Stimulated activated memory B cell treated with anti-CD40 and anti-IgM and Interleukin-4, amounts not matched to agents 10 μg/mL and 1 μg/mL and 100 μg/mL, for 72 hours (primary cell): ENCODE data around the gene MRPS35.
A peak's percentile ranks its signal among the peaks of the same experiment; 100 is the strongest.

ENCODE experiments used
- ATAC-seq: fragments of 150-1000 bp; cut with Tn5 transposase; 2 replicates; pipeline ENCODE4 v1.10.0; 2021
- H3K27ac Mint-ChIP-seq: one replicate; pipeline ENCODE4 v1.8.0; 2022; ENCODE audit warnings: mild to moderate bottlenecking, mixed read lengths
- H3K27me3 Mint-ChIP-seq: one replicate; pipeline ENCODE4 v1.8.0; 2022; ENCODE audit warnings: mixed read lengths
- H3K36me3 Mint-ChIP-seq: one replicate; pipeline ENCODE4 v1.8.0; 2022; ENCODE audit warnings: mixed read lengths
- H3K4me1 Mint-ChIP-seq: one replicate; pipeline ENCODE4 v1.8.0; 2022; ENCODE audit warnings: mixed read lengths
- H3K4me3 Mint-ChIP-seq: one replicate; pipeline ENCODE4 v1.8.0; 2022; ENCODE audit warnings: mild to moderate bottlenecking, moderate library complexity, mixed read lengths
- H3K9me3 Mint-ChIP-seq: one replicate; pipeline ENCODE4 v1.8.0; 2022; ENCODE audit warnings: mixed read lengths

Gene MRPS35

DNA sequence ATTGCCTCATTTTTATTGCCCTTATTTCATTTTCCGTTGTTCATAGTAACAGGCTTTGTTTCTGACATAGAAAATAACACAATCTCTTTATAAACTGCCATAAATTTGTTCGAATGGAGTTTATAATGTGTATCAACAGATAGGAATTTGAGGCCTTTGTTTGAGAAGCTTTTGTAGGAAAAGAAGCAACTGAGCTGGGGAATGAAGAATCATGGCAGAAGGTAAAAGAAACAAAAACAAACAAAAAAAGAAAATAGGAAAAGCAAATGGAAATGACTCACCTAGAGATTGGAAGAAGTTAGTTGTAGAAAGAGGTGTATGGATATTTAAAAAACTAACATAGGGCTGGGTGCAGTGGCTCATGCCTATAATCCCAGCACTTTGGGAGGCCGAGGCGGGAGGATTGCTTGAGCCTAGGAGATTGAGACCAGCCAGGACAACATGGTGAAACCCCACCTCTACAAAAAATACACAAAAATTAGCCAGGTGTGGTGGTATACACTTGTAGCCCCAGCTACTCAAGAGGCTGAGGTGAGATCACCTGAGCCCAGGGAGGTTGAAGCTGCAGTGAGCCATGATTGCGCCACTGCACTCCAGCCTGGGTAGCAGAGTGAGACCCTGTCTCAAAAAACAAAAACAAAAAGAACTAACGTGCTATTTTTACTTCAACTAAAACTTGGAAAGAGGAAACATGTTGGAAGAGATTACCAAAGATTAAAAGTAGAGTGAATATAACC, 14.9 kb upstream of the MRPS35 start:
- Mint-ChIP-seq H3K4me1 (no peaks in the 10 kb centered on the region), H3K36me3 (no peaks in the 10 kb centered on the region), H3K4me3 (no peak overlapping the region), H3K9me3 (no peaks in the 10 kb centered on the region), H3K27me3 (peaks cover 20% of the 10 kb centered on the region), H3K27ac (no peak overlapping the region)
- no peak for ATAC-seq

- Mint-ChIP-seq H3K4me3 (no peak within 1 kb of the TSS), H3K27me3 (peaks cover 26% of the 10 kb centered on the region), H3K9me3 (no peaks in the 10 kb centered on the region), H3K4me1 (no peaks in the 10 kb centered on the region), H3K27ac (no peak within 1 kb of the TSS), H3K36me3 (no peaks in the 10 kb centered on the region)
- ATAC-seq = no peak
These were observed 14.4 kb upstream of the MRPS35 start, which contains the start of gene REP15 for GRCh38 chr12:27696293-27696652. REP15 (plus strand) TSS chr12:27696447; CDS start chr12:27696563, 116 bp downstream.

- H3K27ac Mint-ChIP-seq = no peak overlapping the region
- no peaks in the 10 kb centered on the region for H3K9me3 Mint-ChIP-seq
- no peaks in the 10 kb centered on the region for H3K4me1 Mint-ChIP-seq
- H3K27me3 Mint-ChIP-seq = peaks cover 32% of the 10 kb centered on the region
- H3K4me3 Mint-ChIP-seq = no peak overlapping the region
- no peaks in the 10 kb centered on the region for H3K36me3 Mint-ChIP-seq
- ATAC-seq = no peak
These were observed 13.6 kb upstream of the MRPS35 start for GRCh38 chr12:27696864-27697564.

- H3K27me3 Mint-ChIP-seq = peaks cover 22% of the 10 kb centered on the region
- no peaks in the 10 kb centered on the region for H3K9me3 Mint-ChIP-seq
- no peak overlapping the region for H3K4me3 Mint-ChIP-seq
- H3K4me1 Mint-ChIP-seq = no peaks in the 10 kb centered on the region
- H3K36me3 Mint-ChIP-seq = no peaks in the 10 kb centered on the region
- ATAC-seq = peak; percentile 85
- no peak overlapping the region for H3K27ac Mint-ChIP-seq
These were observed 6.7 kb upstream of the MRPS35 start for GRCh38 chr12:27703720-27704452.

GRCh38 chr12:27705263-27705662, 5.4 kb upstream of the MRPS35 start:
- Mint-ChIP-seq H3K36me3 (no peaks in the 10 kb centered on the region), H3K9me3 (no peaks in the 10 kb centered on the region), H3K27me3 (peaks cover 13% of the 10 kb centered on the region), H3K4me1 (no peaks in the 10 kb centered on the region), H3K27ac (no peak overlapping the region), H3K4me3 (no peak overlapping the region)
- ATAC-seq = no peak

DNA sequence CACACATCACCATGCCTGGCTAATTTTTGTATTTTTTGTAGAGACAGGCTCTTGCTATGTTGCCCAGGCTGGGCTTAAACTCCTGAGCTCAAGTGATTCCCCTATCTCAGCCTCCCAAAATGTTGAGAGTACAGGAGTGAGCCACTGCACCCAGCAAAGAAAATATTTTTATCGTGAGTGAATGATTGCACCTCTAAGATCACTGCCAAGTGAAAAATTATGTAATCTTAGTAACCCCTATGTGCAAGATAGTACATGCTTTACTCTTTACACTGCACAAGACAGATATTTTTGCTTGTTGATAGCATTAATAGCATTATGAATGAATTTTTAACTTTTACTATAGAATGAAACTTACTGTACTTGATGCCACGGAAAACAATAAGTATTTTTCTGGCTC, 3.4 kb upstream of the MRPS35 start:
- H3K4me3 Mint-ChIP-seq = no peak overlapping the region
- H3K36me3 Mint-ChIP-seq = no peaks in the 10 kb centered on the region
- H3K27me3 Mint-ChIP-seq = no peaks in the 10 kb centered on the region
- H3K27ac Mint-ChIP-seq = no peak overlapping the region
- no peak for ATAC-seq
- H3K9me3 Mint-ChIP-seq = no peaks in the 10 kb centered on the region
- peaks cover 8% of the 10 kb centered on the region for H3K4me1 Mint-ChIP-seq

DNA sequence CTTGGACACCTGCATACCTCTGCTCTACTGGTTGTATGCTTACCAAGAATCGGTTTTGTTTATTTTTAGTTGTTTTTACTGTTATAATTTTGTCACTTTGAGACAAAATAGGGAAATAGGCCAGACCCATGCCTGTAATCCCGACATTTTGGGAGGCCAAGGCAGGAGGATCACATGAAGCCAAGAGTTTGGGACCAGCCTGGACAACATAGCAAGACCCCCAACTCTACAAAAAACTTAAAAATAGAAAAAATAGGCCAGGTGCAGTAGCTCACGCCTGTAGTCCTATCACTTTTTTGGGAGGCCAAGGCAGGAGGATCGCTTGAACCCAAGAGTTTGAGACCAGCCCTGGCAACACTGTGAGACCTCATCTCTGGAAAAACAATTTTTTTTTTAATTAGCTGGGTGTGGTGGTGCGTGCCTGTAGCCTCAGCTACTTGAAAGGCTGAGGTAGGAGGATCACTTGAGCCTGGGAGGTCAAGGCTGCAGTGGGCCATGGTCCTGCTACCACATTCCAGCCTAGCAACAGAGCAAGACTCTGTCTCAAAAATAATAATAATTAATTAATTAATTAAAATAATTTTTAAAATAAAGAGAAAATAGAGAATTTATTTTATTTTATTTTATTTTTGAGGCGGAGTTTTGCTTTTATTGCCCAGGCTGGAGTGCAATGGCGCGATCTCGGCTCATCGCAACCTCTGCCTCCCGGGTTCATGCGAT, 1.3 kb upstream of the MRPS35 start:
- Mint-ChIP-seq H3K9me3 (no peaks in the 10 kb centered on the region), H3K27me3 (no peaks in the 10 kb centered on the region), H3K27ac (peak overlapping the region; percentile 94), H3K4me3 (peak overlapping the region; percentile 93), H3K4me1 (peaks cover 24% of the 10 kb centered on the region), H3K36me3 (no peaks in the 10 kb centered on the region)
- ATAC-seq = no peak

DNA sequence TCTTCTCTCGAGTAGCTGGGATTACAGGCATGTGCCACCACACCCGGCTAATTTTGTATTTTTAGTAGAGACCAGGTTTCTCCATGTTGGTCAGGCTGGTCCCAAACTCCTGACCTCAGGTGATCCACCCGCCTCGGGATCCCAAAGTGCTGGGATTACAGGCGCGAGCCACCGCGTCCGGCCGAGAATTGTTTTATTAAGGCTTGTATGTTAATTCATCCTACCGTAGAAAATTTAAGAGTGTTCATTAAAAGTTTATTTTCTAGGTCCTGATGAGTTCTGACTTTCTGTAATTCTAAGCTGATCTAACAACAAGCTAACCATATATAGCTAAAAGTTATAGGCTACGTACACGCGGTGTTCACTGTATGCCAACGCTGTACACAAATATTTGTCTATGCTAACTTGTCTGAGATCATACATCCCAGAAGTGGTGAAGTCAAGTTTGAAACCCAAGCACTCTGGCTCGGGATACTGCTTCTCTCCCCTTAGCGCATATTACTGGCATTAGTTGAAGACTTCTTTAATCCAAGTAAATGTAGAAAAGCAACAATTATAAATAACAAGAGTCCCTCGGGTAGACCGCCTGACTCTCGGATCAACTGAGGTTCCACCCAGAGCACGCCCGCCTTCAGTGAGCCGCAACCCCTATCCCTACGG, 570 bp upstream of the MRPS35 start:
- ATAC-seq = peak; percentile 56
- Mint-ChIP-seq H3K4me1 (peaks cover 24% of the 10 kb centered on the region), H3K27me3 (no peaks in the 10 kb centered on the region), H3K27ac (peak overlapping the region; percentile 94), H3K4me3 (peak overlapping the region; percentile 93), H3K9me3 (no peaks in the 10 kb centered on the region), H3K36me3 (no peaks in the 10 kb centered on the region)

DNA sequence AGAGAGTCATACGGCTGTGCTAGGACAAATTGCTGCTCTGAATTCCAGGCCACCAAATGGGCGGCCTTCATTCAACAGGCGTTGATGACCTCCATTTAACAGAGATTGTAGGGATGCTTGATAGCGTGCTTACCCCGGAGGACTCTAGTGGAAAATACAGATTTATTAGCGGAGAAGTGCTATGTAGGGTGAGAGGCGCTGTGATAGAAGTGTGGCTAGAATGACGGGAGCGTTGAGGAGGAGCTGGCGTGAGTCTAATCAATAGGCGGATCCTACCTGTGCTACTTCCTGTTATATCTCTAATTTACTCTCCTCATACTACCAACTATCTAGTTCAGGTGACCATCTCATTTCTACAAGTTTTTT, 668 bp downstream of the MRPS35 start:
- ATAC-seq = no peak
- H3K27me3 Mint-ChIP-seq = no peaks in the 10 kb centered on the region
- peak overlapping the region; percentile 94 for H3K27ac Mint-ChIP-seq
- H3K9me3 Mint-ChIP-seq = no peaks in the 10 kb centered on the region
- no peaks in the 10 kb centered on the region for H3K36me3 Mint-ChIP-seq
- H3K4me1 Mint-ChIP-seq = peaks cover 24% of the 10 kb centered on the region
- peak overlapping the region; percentile 93 for H3K4me3 Mint-ChIP-seq

- no peaks in the 10 kb centered on the region for H3K9me3 Mint-ChIP-seq
- ATAC-seq = no peak
- H3K36me3 Mint-ChIP-seq = no peaks in the 10 kb centered on the region
- H3K4me1 Mint-ChIP-seq = peaks cover 24% of the 10 kb centered on the region
- H3K4me3 Mint-ChIP-seq = peak overlapping the region; percentile 93
- H3K27me3 Mint-ChIP-seq = no peaks in the 10 kb centered on the region
- peak overlapping the region; percentile 94 for H3K27ac Mint-ChIP-seq
These were observed 1.3 kb downstream of the MRPS35 start for GRCh38 chr12:27711967-27712366.

GRCh38 chr12:27723212-27723611, 12.6 kb downstream of the MRPS35 start:
- Mint-ChIP-seq H3K4me1 (no peaks in the 10 kb centered on the region), H3K36me3 (peaks cover 14% of the 10 kb centered on the region), H3K27me3 (no peaks in the 10 kb centered on the region), H3K4me3 (no peak overlapping the region), H3K27ac (peak overlapping the region; percentile 19), H3K9me3 (no peaks in the 10 kb centered on the region)
- ATAC-seq = no peak

DNA sequence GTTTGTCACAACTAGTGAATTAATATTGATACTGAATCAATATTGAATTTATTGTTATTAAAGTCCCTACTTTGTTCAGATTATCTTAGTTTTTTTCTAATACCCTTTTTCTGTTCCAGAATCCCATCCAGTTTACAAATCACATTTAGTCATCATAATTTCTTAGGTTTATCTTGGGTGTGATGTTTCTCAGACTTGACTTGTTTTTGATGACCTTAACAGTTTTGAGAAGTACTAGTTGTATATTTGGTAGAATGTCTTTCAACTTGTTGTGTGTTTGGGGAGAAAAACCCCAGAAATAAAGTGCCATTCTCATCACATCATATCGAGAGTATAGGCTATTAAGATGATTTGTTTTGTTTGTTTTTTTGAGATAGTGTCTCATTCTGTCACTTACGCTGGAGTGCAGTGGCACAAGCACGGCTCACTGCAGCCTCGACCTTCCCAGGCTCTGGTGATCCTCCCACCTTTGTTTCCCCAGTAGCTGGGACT, 19.5 kb downstream of the MRPS35 start:
- no peaks in the 10 kb centered on the region for H3K9me3 Mint-ChIP-seq
- H3K27me3 Mint-ChIP-seq = no peaks in the 10 kb centered on the region
- H3K36me3 Mint-ChIP-seq = peaks cover 43% of the 10 kb centered on the region
- no peak for ATAC-seq
- no peak overlapping the region for H3K27ac Mint-ChIP-seq
- H3K4me3 Mint-ChIP-seq = no peak overlapping the region
- no peaks in the 10 kb centered on the region for H3K4me1 Mint-ChIP-seq

GRCh38 chr12:27732281-27732680, 21.6 kb downstream of the MRPS35 start:
- Mint-ChIP-seq H3K36me3 (peaks cover 37% of the 10 kb centered on the region), H3K4me3 (no peak overlapping the region), H3K27ac (peak overlapping the region; percentile 41), H3K9me3 (no peaks in the 10 kb centered on the region), H3K4me1 (no peaks in the 10 kb centered on the region), H3K27me3 (no peaks in the 10 kb centered on the region)
- ATAC-seq = no peak

DNA sequence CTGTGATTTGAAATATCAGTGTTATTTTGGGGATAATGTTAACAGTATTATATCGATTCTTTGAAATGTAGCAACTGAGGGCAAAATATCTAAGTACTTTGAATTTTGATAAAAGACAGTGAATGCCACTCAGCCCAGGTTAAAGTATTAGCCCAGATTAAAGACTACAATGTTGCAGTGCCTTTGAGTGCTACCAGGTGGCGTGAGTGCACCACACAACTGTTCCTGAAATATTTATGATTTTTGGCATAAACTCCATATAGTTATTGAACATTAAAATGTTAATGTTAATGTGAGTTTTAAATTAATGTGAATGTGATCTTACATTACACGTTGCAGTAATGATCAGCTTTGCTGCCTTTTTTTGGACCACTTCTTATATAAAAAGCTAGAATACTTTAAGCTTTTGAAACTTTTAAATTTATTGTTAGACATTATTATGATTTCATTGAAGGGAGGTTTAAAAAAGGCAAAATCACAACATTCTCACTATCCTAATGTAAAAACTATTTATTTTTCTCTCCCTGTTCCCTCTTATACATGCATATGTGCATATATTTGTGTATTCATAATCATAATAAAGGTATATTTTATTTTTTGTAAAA, 22.5 kb downstream of the MRPS35 start:
- H3K4me3 Mint-ChIP-seq = no peak overlapping the region
- H3K36me3 Mint-ChIP-seq = peaks cover 41% of the 10 kb centered on the region
- no peaks in the 10 kb centered on the region for H3K27me3 Mint-ChIP-seq
- H3K4me1 Mint-ChIP-seq = no peaks in the 10 kb centered on the region
- ATAC-seq = no peak
- H3K9me3 Mint-ChIP-seq = no peaks in the 10 kb centered on the region
- H3K27ac Mint-ChIP-seq = no peak overlapping the region
